Upper lobe of left lung (tissue), 4 donors: ENCODE data around the gene CEBPA.

ENCODE experiments used
- CTCF ChIP-seq, 6 experiments: fragments of 450-650 bp in 4 of 6; fragments of 200-600 bp in 2 of 6; sonication (generic) in 2 of 6; IDR thresholded peaks; one replicate each; pipeline ENCODE4 v1.5.1; 2016 to 2019; ENCODE audit warnings: antibody characterized with exemption in 6 of 6
- EP300 ChIP-seq, 4 donors: sonication (generic); formaldehyde crosslinking; IDR thresholded peaks; one replicate each; pipeline ENCODE4 v1.5.1; 2017; ENCODE audit warnings: antibody characterized with exemption in 4 of 4, control low read depth in 2 of 4
- POLR2A ChIP-seq, 4 donors: fragments of 450-650 bp; IDR thresholded peaks; one replicate each; pipeline ENCODE4 v1.5.1; 2016 to 2017; ENCODE audit warnings: antibody characterized with exemption in 4 of 4, mild to moderate bottlenecking in 2 of 4
- POLR2AphosphoS5 ChIP-seq, 2 donors: sonication (generic); formaldehyde crosslinking; IDR thresholded peaks; one replicate each; pipeline ENCODE4 v1.5.1; 2017; ENCODE audit warnings: antibody characterized with exemption in 2 of 2

- TF ChIP-seq CTCF (IDR thresholded peaks at IDR 0.05) (no peak), POLR2AphosphoS5 (IDR thresholded peaks at IDR 0.05) (no peak), POLR2A (IDR thresholded peaks at IDR 0.05) (no peak), EP300 (IDR thresholded peaks at IDR 0.05) (peak in 1 of 4 donors; percentile 32)
Measured at GRCh38 chr19:33291623-33292534, 10.5 kb downstream of the CEBPA start.
